Measurements from ENCODE around the gene MMP13.
A peak's percentile ranks its signal among the peaks of the same experiment; 100 is the strongest.

MMP13 gene

DNA sequence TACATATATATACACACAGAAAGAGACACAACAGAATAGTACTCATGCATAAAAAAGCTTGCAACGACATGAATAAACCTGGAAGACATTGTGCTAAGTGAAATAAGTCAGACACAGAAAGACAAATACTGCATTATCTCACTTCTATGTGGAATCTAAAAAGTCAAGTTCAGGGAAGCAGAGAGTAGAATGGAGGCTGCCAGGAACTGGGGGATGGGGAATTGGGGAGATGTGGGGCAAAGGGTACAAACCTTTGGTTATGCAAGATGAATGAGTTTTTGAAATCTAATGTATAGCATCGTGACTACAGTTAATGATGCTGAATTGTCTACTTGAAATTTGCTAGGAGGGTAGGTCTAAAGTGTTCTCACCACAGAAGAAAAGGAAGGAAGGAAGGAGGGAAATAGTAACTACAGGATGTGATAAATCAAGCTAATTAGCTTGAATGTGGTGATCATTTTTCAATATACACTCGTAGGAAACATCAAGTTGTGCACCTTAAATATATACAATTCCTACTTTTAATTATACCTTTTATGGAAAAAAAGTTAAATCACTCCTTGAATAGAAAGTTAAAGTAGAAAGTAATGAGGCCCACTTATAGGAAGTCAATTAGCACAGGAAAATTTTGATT lies 33.8 kb downstream of the MMP13 start:
- ChIA-PET CTCF (no interaction called here), POLR2A (no interaction called here)
- no peak for DNase-seq (ENCODE audit: extremely low spot score)
- TF ChIP-seq TARDBP (IDR thresholded peaks at IDR 0.05) = no peak
- no peak for TF ChIP-seq L3MBTL2 (conservative IDR thresholded peaks at IDR 0.05)
- no peak for TF ChIP-seq LEF1 (IDR thresholded peaks at IDR 0.05; ENCODE audit: borderline replicate concordance)

- CTCF ChIA-PET = no interaction called here
- POLR2A ChIA-PET = no interaction called here
- DNase-seq (ENCODE audit: extremely low spot score) = no peak
- TF ChIP-seq BHLHE40 (IDR thresholded peaks at IDR 0.05; ENCODE audit: borderline replicate concordance) = no peak
- TF ChIP-seq SUZ12 (IDR thresholded peaks at IDR 0.05) = no peak
- no peak for TF ChIP-seq ZNF384 (IDR thresholded peaks at IDR 0.05)
- TF ChIP-seq, protein P1, sequence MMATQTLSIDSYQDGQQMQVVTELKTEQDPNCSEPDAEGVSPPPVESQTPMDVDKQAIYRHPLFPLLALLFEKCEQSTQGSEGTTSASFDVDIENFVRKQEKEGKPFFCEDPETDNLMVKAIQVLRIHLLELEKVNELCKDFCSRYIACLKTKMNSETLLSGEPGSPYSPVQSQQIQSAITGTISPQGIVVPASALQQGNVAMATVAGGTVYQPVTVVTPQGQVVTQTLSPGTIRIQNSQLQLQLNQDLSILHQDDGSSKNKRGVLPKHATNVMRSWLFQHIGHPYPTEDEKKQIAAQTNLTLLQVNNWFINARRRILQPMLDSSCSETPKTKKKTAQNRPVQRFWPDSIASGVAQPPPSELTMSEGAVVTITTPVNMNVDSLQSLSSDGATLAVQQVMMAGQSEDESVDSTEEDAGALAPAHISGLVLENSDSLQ (IDR thresholded peaks at IDR 0.05) = no peak
- no peak for TF ChIP-seq FOXM1 (IDR thresholded peaks at IDR 0.05; ENCODE audit: borderline replicate concordance)
- no peak for TF ChIP-seq HDGF (IDR thresholded peaks at IDR 0.05; ENCODE audit: borderline replicate concordance)
- no peak for TF ChIP-seq ARNT (IDR thresholded peaks at IDR 0.05)
- TF ChIP-seq ELF4 (IDR thresholded peaks at IDR 0.05) = no peak
- TF ChIP-seq SP1 (IDR thresholded peaks at IDR 0.05) = no peak
- TF ChIP-seq L3MBTL2 (conservative IDR thresholded peaks at IDR 0.05) = no peak
- TF ChIP-seq LEF1 (IDR thresholded peaks at IDR 0.05; ENCODE audit: borderline replicate concordance) = no peak
- TF ChIP-seq NFRKB (IDR thresholded peaks at IDR 0.05) = no peak
Measured at GRCh38 chr11:102920118-102920684, 35.3 kb downstream of the MMP13 start.

- DNase-seq (ENCODE audit: extremely low spot score) = no peak
- POLR2A ChIA-PET = no interaction called here
- CTCF ChIA-PET = interaction anchor here (0.7 to 1.8 kb wide), 6 partner anchors 12 to 1041 kb away, joined by 3 to 14 read pairs (median 5); no protein-coding TSS in a partner anchor
- TF ChIP-seq BHLHE40 (IDR thresholded peaks at IDR 0.05; ENCODE audit: borderline replicate concordance) (no peak), FOXA1 (IDR thresholded peaks at IDR 0.05) (no peak), HDGF (IDR thresholded peaks at IDR 0.05; ENCODE audit: borderline replicate concordance) (no peak)
- TF ChIP-seq, protein P1 (IDR thresholded peaks at IDR 0.05) = no peak
Measured at GRCh38 chr11:102915044-102915375, 40.5 kb downstream of the MMP13 start.

GRCh38 chr11:102914238-102915043 lies 41.1 kb downstream of the MMP13 start:
- CTCF ChIA-PET = interaction anchor here (0.7 to 1.9 kb wide), 9 partner anchors 13 to 1040 kb away, joined by 3 to 14 read pairs (median 5); no protein-coding TSS in a partner anchor
- POLR2A ChIA-PET = no interaction called here
- TF ChIP-seq ELF4 (IDR thresholded peaks at IDR 0.05) = no peak
- no peak for TF ChIP-seq BHLHE40 (IDR thresholded peaks at IDR 0.05; ENCODE audit: borderline replicate concordance)
- no peak for TF ChIP-seq SP1 (IDR thresholded peaks at IDR 0.05)
- no peak for TF ChIP-seq CTBP1 (IDR thresholded peaks at IDR 0.05; ENCODE audit: borderline replicate concordance)
- TF ChIP-seq, protein P1 (IDR thresholded peaks at IDR 0.05) = no peak
- no peak for TF ChIP-seq ZNF384 (IDR thresholded peaks at IDR 0.05)
- no peak for TF ChIP-seq HDGF (IDR thresholded peaks at IDR 0.05; ENCODE audit: borderline replicate concordance)
- no peak for TF ChIP-seq NFRKB (IDR thresholded peaks at IDR 0.05)
- TF ChIP-seq FOXA1 (IDR thresholded peaks at IDR 0.05) = no peak
- TF ChIP-seq LEF1 (IDR thresholded peaks at IDR 0.05; ENCODE audit: borderline replicate concordance) = no peak
- TF ChIP-seq FOXM1 (IDR thresholded peaks at IDR 0.05; ENCODE audit: borderline replicate concordance) = no peak
- TF ChIP-seq ARNT (IDR thresholded peaks at IDR 0.05) = no peak
- TF ChIP-seq FOXK2 (IDR thresholded peaks at IDR 0.05) = no peak
- no peak for TF ChIP-seq TARDBP (IDR thresholded peaks at IDR 0.05)
- no peak for TF ChIP-seq L3MBTL2 (conservative IDR thresholded peaks at IDR 0.05)
- no peak for TF ChIP-seq SUZ12 (IDR thresholded peaks at IDR 0.05)
- peak; percentile 50 for DNase-seq (ENCODE audit: extremely low spot score)

DNA sequence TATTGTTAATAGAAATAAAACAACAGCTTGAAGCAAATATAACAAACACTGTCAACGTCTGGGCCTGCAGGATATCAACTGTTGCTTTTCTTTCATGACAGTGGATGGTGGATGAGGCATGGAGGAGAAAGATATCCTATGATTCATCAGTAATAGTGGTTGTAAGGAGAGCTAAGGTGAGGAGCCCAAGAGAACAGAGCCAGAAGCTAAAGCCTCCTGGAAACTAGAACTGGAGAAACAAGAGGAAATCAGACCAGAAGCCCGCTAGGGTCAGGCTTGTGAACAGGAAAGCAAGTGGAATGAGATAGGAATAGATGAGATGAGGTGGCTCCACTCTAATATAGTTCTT lies 43.1 kb downstream of the MMP13 start:
- TF ChIP-seq CTBP1 (IDR thresholded peaks at IDR 0.05; ENCODE audit: borderline replicate concordance) (no peak), TARDBP (IDR thresholded peaks at IDR 0.05) (no peak), NFRKB (IDR thresholded peaks at IDR 0.05) (no peak), FOXK2 (IDR thresholded peaks at IDR 0.05) (no peak), ZNF384 (IDR thresholded peaks at IDR 0.05) (no peak), FOXA1 (IDR thresholded peaks at IDR 0.05) (no peak), LEF1 (IDR thresholded peaks at IDR 0.05; ENCODE audit: borderline replicate concordance) (no peak), ELF4 (IDR thresholded peaks at IDR 0.05) (no peak), HDGF (IDR thresholded peaks at IDR 0.05; ENCODE audit: borderline replicate concordance) (no peak), SP1 (IDR thresholded peaks at IDR 0.05) (no peak)
- DNase-seq (ENCODE audit: extremely low spot score) = no peak
- ChIA-PET CTCF (interaction anchor here (1.9 kb wide), 1 partner anchor 28 kb away, joined by 5 read pairs; no protein-coding TSS in a partner anchor), POLR2A (no interaction called here)

Data from HEK293T (cell line).